ENCODE data around the gene EIF3F. TPM values are rescaled to one million over a fixed set of nuclear protein-coding genes. Genes with fewer than 3 reads are reported as not detected.

EIF3F gene
- total and polyA plus RNA-seq, 9 of the 15 experiments (the other 6 are each of a cell fraction or from before 2014, with no cell fraction given), result 50.1 to 259 (median 135) TPM

DNA sequence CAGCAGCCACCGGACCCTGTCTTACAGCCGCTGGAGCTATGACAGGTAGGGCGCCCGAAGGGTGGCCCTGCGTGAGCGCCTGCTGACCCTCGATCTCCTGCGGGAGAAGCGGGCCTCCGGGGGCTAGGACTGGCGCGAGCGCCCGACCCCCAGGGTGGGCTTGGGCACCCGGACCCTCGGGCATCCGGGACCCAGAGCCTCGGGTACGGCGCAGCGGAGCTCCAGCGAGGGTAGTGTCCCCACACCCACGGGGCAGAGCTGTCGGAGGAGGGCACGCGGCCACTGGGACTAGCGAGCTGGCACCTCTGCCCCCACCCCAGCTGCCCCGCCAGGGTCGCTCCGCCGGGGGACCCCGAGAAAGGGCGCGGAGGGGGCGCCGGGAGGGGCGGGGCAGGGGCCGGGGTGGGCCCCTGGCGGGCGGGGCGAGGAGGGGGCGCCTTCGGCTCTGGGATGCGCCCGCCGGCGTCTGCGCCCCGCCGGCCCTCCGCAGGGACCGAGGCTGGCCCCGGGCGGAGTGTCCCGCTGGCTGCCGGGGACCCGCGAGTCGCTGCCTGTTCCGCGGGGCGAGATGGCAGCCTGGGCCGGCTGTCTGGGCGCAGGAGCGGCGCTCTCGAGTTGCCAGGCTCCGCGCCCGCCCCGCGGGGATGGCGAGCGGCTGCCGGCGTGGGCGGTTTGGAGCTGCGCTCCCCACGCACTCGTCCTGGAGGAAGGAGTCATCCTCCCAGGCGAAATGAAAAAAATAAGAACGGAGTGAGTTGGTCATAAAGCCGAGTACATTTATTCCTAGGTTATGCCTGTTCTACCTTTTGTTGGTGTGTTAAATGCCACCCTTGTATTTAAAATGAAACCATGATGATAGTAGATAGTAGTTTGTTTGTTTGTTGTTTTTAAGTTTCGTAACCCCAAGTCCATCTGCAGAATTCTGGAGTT, 32.4 kb downstream of the EIF3F start:
- Histone ChIP-seq H4K20me1 (replicated peaks; ENCODE audit: control insufficient read depth, insufficient read depth, low read length) (no peaks in the 10 kb centered on the region), H3K36me3 (ENCODE audit: control insufficient read depth, insufficient read depth, low read length) (no peaks in the 10 kb centered on the region), H3K9me3 (replicated peaks; ENCODE audit: control insufficient read depth, insufficient read depth, low read depth, low read length) (no peaks in the 10 kb centered on the region), H3K79me2 (ENCODE audit: control insufficient read depth, insufficient read depth, low read length) (no peaks in the 10 kb centered on the region), H3K4me3 (no peak overlapping the region), H3K4me1 (replicated peaks in 1 of 2; ENCODE audit: control insufficient read depth in 2 of 2, insufficient read depth in 2 of 2, low read length in 2 of 2) (peaks cover 0 to 11% of the 10 kb centered on the region in 2 experiments; a peak in 2 of 5 replicates), H3K27me3 (ENCODE audit: control insufficient read depth in 2 of 2, insufficient read depth in 2 of 2, low read length in 2 of 2) (peaks cover 14 to 36% of the 10 kb centered on the region in 2 experiments; a peak in 4 of 5 replicates), H3K4me2 (ENCODE audit: insufficient read depth, low read length) (no peak overlapping the region), H2AFZ (ENCODE audit: low read depth, low read length) (no peak overlapping the region), H3K9ac (ENCODE audit: insufficient read depth in 1 of 2, low read depth in 2 of 2, low read length in 2 of 2) (no peak overlapping the region), H3K27ac (ENCODE audit: extremely low read depth, low read depth, low read length) (no peak overlapping the region), H3K9me1 (ENCODE audit: control insufficient read depth, insufficient read depth, low read length) (no peaks in the 10 kb centered on the region)
- WGBS (ENCODE audit: insufficient coverage, low coverage, missing lambda C conversion rate), result 17% methylated on average over 33 of the region's 84 CpGs
- intact Hi-C loops (cut with micrococcal nuclease), result no loop called here
- no peak for DNase-seq (ENCODE audit: extremely low read depth in 1 of 4, low spot score in 3 of 4)
- ATAC-seq, result no peak
- no peak for FAIRE-seq
- CTCF ChIA-PET (ENCODE audit: low intra/inter-chr PET ratio), result no interaction called here
- POLR2A ChIA-PET, result interaction anchor here (2.1 kb wide), 1 partner anchor 13 kb away, joined by 9 read pairs; no protein-coding TSS in a partner anchor
- BruUV-seq (replicated peaks), result no TSS peak
- TF ChIP-seq, protein P1, sequence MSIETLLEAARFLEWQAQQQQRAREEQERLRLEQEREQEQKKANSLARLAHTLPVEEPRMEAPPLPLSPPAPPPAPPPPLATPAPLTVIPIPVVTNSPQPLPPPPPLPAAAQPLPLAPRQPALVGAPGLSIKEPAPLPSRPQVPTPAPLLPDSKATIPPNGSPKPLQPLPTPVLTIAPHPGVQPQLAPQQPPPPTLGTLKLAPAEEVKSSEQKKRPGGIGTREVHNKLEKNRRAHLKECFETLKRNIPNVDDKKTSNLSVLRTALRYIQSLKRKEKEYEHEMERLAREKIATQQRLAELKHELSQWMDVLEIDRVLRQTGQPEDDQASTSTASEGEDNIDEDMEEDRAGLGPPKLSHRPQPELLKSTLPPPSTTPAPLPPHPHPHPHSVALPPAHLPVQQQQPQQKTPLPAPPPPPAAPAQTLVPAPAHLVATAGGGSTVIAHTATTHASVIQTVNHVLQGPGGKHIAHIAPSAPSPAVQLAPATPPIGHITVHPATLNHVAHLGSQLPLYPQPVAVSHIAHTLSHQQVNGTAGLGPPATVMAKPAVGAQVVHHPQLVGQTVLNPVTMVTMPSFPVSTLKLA (conservative IDR thresholded peaks at IDR 0.05), result no peak
- TF ChIP-seq ELF2 (CRISPR knock-in tag; IDR thresholded peaks at IDR 0.05) (no peak), ZNF561 (CRISPR knock-in tag; conservative IDR thresholded peaks at IDR 0.05) (no peak), SRSF9 (IDR thresholded peaks at IDR 0.05; ENCODE audit: borderline replicate concordance, low read depth, low read length) (no peak), ZFP30 (CRISPR knock-in tag; IDR thresholded peaks at IDR 0.05; ENCODE audit: borderline replicate concordance) (no peak), MYC (IDR thresholded peaks at IDR 0.05; ENCODE audit: low read depth, low read length) (no peak), MYC (CRISPR knock-in tag; IDR thresholded peaks at IDR 0.05; ENCODE audit: borderline replicate concordance, low read depth) (no peak)
- TF ChIP-seq, protein P2, sequence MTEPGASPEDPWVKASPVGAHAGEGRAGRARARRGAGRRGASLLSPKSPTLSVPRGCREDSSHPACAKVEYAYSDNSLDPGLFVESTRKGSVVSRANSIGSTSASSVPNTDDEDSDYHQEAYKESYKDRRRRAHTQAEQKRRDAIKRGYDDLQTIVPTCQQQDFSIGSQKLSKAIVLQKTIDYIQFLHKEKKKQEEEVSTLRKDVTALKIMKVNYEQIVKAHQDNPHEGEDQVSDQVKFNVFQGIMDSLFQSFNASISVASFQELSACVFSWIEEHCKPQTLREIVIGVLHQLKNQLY (CRISPR knock-in tag; conservative IDR thresholded peaks at IDR 0.05), result no peak
- in situ Hi-C loops (cut with MboI), result no loop called here

Data from K562 (cell line).